Hepatocyte (in vitro differentiated cells): ENCODE measurements around the gene LDB2. TPM values are rescaled to one million over a fixed set of nuclear protein-coding genes. Genes with fewer than 3 reads are reported as not detected.

ENCODE experiments used
- DNase-seq: peaks from one replicate; pipeline ENCODE4 v3.0.0-alpha.2; 2016; ENCODE audit warnings: low spot score
- H2AFZ ChIP-seq: fragments of 200-600 bp; sonication (generic); 2 replicates; pipeline ENCODE4 v1.6.0; 2016; ENCODE audit warnings: antibody characterized with exemption, mild to moderate bottlenecking
- H3K27ac ChIP-seq: fragments of 200-600 bp; sonication (generic); 2 replicates; pipeline ENCODE4 v1.5.1; 2016; ENCODE audit warnings: mild to moderate bottlenecking
- H3K27me3 ChIP-seq: fragments of 200-600 bp; sonication (generic); 2 replicates; pipeline ENCODE4 v1.6.1; 2016
- H3K36me3 ChIP-seq: fragments of 200-600 bp; sonication (generic); replicated peaks from 2 replicates; pipeline ENCODE4 v1.5.1; 2016; ENCODE audit warnings: low read depth; ENCODE audit not compliant: insufficient read depth
- H3K4me1 ChIP-seq: fragments of 200-600 bp; sonication (generic); 2 replicates; pipeline ENCODE4 v1.5.1; 2016; ENCODE audit warnings: mild to moderate bottlenecking, moderate library complexity; ENCODE audit not compliant: insufficient read depth
- H3K4me2 ChIP-seq: fragments of 200-600 bp; sonication (generic); 2 replicates; pipeline ENCODE4 v1.6.0; 2016
- H3K4me3 ChIP-seq: fragments of 200-600 bp; sonication (generic); 2 replicates; pipeline ENCODE4 v1.5.1; 2016; ENCODE audit warnings: mild to moderate bottlenecking
- H3K79me2 ChIP-seq: fragments of 200-600 bp; sonication (generic); 2 replicates; pipeline ENCODE4 v1.6.0; 2017; ENCODE audit warnings: mild to moderate bottlenecking
- H3K9me2 ChIP-seq: fragments of 200-600 bp; sonication (generic); replicated peaks from 2 replicates; pipeline ENCODE4 v1.6.0; 2017; ENCODE audit warnings: mild to moderate bottlenecking; ENCODE audit not compliant: insufficient read depth
- H3K9me3 ChIP-seq: fragments of 200-600 bp; sonication (generic); 2 replicates; pipeline ENCODE4 v1.5.1; 2016; ENCODE audit warnings: low read depth, mild to moderate bottlenecking
- H4K20me1 ChIP-seq: fragments of 200-600 bp; sonication (generic); 2 replicates; pipeline ENCODE4 v1.6.0; 2016; ENCODE audit warnings: mild to moderate bottlenecking; ENCODE audit not compliant: insufficient read depth, poor library complexity, severe bottlenecking
- EZH2 ChIP-seq: fragments of 200-600 bp; sonication (generic); IDR thresholded peaks from 2 replicates; pipeline ENCODE4 v1.6.1; 2016; ENCODE audit warnings: antibody characterized with exemption, mild to moderate bottlenecking, borderline replicate concordance
- EZH2phosphoT487 ChIP-seq: fragments of 200-600 bp; sonication (generic); IDR thresholded peaks from one replicate; pipeline ENCODE4 v1.6.1; 2018; ENCODE audit warnings: antibody characterized with exemption, mild to moderate bottlenecking, low read depth, moderate library complexity; ENCODE audit not compliant: unreplicated experiment, severe bottlenecking
- WGBS: methylation state at CpG from one replicate; pipeline ENCODE4 v1.1.6; 2016; ENCODE audit warnings: low lambda C conversion rate; ENCODE audit errors: missing lambda C conversion rate; 5-methylcytosine and 5-hydroxymethylcytosine counted together
- polyA plus RNA-seq: library from polyadenylated mRNA; unstranded; fragments of >200 nt; fragmentation: Nextera tagmentation; extraction: Ambion mirVana; gene quantifications from 2 replicates; pipeline ENCODE4 v1.2.1, GENCODE V29; 2016
- total RNA-seq: library from RNA; depleted of rRNA; stranded (reverse); fragments of >200 nt; gene quantifications from 2 replicates; pipeline ENCODE4 v1.2.3, GENCODE V29; 2014
- TF ChIP-seq, protein P1 (sequence below): fragments of 200-600 bp; sonication (generic); IDR thresholded peaks from 2 replicates; pipeline ENCODE4 v1.5.1; 2016; ENCODE audit warnings: antibody characterized with exemption, mild to moderate bottlenecking; ENCODE audit not compliant: poor library complexity

LDB2 gene
- total and polyA plus RNA-seq, 2 experiments from 2014 or later: 8.7 to 20.3 TPM

GRCh38 chr4:16532240-16532970, 366.0 kb downstream of the LDB2 start:
- Histone ChIP-seq H3K4me2 (no peak overlapping the region), H4K20me1 (no peaks in the 10 kb centered on the region), H3K9me3 (no peaks in the 10 kb centered on the region), H3K27ac (no peak overlapping the region), H3K4me1 (no peaks in the 10 kb centered on the region), H3K27me3 (no peaks in the 10 kb centered on the region), H3K36me3 (no peaks in the 10 kb centered on the region), H2AFZ (no peak overlapping the region), H3K9me2 (no peaks in the 10 kb centered on the region), H3K79me2 (no peaks in the 10 kb centered on the region), H3K4me3 (no peak overlapping the region)
- peak; percentile 11 for DNase-seq
- TF ChIP-seq EZH2phosphoT487 (no peak), EZH2 (no peak)
- TF ChIP-seq, protein P1, sequence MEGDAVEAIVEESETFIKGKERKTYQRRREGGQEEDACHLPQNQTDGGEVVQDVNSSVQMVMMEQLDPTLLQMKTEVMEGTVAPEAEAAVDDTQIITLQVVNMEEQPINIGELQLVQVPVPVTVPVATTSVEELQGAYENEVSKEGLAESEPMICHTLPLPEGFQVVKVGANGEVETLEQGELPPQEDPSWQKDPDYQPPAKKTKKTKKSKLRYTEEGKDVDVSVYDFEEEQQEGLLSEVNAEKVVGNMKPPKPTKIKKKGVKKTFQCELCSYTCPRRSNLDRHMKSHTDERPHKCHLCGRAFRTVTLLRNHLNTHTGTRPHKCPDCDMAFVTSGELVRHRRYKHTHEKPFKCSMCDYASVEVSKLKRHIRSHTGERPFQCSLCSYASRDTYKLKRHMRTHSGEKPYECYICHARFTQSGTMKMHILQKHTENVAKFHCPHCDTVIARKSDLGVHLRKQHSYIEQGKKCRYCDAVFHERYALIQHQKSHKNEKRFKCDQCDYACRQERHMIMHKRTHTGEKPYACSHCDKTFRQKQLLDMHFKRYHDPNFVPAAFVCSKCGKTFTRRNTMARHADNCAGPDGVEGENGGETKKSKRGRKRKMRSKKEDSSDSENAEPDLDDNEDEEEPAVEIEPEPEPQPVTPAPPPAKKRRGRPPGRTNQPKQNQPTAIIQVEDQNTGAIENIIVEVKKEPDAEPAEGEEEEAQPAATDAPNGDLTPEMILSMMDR: no peak
- whole genome bisulfite sequencing: 81% methylated on average over 6 of the region's 6 CpGs

DNA sequence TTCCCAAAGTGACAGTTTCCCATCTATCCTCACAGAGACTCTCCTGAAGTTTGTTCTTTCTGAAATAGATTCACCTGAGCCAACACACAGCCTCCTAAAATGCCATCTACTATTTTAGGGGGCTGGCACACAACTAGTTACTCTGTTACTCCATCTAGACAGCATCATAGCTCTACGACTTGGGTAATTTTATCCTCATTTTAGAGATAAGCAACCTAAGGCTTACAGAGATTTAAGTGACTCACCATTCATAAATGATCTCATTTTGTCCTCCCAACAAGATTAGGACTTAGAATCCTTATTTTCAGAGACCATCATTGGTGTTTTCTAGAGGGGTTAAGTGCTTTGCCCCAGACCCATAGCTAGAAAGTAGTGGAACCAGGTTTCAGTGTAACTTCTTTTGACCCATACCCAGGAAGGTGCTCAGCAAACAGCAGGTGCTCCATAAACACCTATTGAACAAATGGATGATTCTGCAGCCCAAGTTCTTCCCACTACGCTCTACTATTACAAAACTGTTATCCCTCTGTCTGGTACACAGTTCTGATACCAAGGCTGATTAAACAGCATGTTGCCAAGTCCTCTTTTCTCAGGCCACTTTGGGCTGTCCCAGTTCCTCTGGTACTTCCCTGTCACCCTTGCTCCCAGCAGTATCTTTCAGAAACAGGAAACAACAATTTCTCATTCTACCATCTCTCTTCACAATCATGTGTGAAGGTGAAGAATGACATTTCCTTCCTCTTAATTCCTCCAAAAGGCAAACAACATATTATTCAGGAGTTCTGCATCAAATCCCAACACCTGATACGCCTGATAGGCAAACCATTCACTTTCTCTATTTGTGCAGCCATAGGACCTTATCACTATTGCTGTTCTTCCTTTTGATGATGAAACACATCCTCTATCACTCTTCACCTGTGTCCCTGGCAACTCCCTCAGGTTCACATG, 367.5 kb downstream of the LDB2 start:
- Histone ChIP-seq H4K20me1 (no peaks in the 10 kb centered on the region), H3K27me3 (no peaks in the 10 kb centered on the region), H3K27ac (peak overlapping the region; percentile 10), H3K9me3 (no peaks in the 10 kb centered on the region), H3K4me1 (no peaks in the 10 kb centered on the region), H3K4me2 (no peak overlapping the region), H3K36me3 (no peaks in the 10 kb centered on the region), H3K4me3 (no peak overlapping the region), H3K79me2 (no peaks in the 10 kb centered on the region), H2AFZ (no peak overlapping the region), H3K9me2 (no peaks in the 10 kb centered on the region)
- WGBS: 64% methylated on average over 3 of the region's 3 CpGs
- no peak for DNase-seq
- TF ChIP-seq, protein P1: no peak
- no peak for TF ChIP-seq EZH2phosphoT487
- no peak for TF ChIP-seq EZH2

GRCh38 chr4:16524911-16525554, 373.4 kb downstream of the LDB2 start:
- 91% methylated on average over 5 of the region's 5 CpGs for WGBS
- Histone ChIP-seq H4K20me1 (no peaks in the 10 kb centered on the region), H3K36me3 (no peaks in the 10 kb centered on the region), H3K27me3 (no peaks in the 10 kb centered on the region), H2AFZ (no peak overlapping the region), H3K79me2 (no peaks in the 10 kb centered on the region), H3K9me2 (no peaks in the 10 kb centered on the region), H3K9me3 (no peaks in the 10 kb centered on the region), H3K4me1 (no peaks in the 10 kb centered on the region), H3K27ac (no peak overlapping the region), H3K4me3 (no peak overlapping the region), H3K4me2 (no peak overlapping the region)
- TF ChIP-seq EZH2: no peak
- TF ChIP-seq, protein P1: no peak
- no peak for TF ChIP-seq EZH2phosphoT487
- peak; percentile 26 for DNase-seq
